Heart right ventricle (tissue), 16 donors: ENCODE results near the gene UBN1. TPM values are rescaled to one million over a fixed set of nuclear protein-coding genes. Genes with fewer than 3 reads are reported as not detected.

Experiments
- ATAC-seq, 8 donors: fragments of 200-7000 bp; cut with Tn5 transposase; one replicate each; pipeline ENCODE4 v1.9.1; 2020; ENCODE audit warnings: mild to moderate bottlenecking in 8 of 8, moderate library complexity in 8 of 8, moderate number of reproducible peaks in 1 of 8
- DNase-seq, 2 donors: peaks; one replicate each; pipeline ENCODE4 v3.0.0-alpha.2; 2020
- H3K27ac ChIP-seq, 10 donors: fragments of 200-600 bp; sonication (generic) in 2 of 10; one replicate each; pipeline versions ENCODE4 v1.5.0 to v1.8.0; 2020 to 2022; ENCODE audit warnings: mild to moderate bottlenecking in 3 of 10
- H3K27me3 ChIP-seq, 7 donors: fragments of 200-600 bp; one replicate each; pipeline ENCODE4 v1.8.0; 2021 to 2022; ENCODE audit warnings: mild to moderate bottlenecking in 2 of 7
- H3K36me3 ChIP-seq, 9 donors: fragments of 200-600 bp; sonication (generic) in 1 of 9; one replicate each; pipeline versions ENCODE4 v1.5.0 to v1.8.0; 2020 to 2022; ENCODE audit warnings: mild to moderate bottlenecking in 2 of 9
- H3K4me1 ChIP-seq, 9 donors: fragments of 200-600 bp; sonication (generic) in 1 of 9; one replicate each; pipeline versions ENCODE4 v1.5.0 to v1.8.0; 2020 to 2022; ENCODE audit warnings: mild to moderate bottlenecking in 4 of 9
- H3K4me3 ChIP-seq, 10 donors: fragments of 200-600 bp; sonication (generic) in 2 of 10; one replicate each; pipeline versions ENCODE4 v1.5.0 to v1.8.0; 2020 to 2022; ENCODE audit warnings: mild to moderate bottlenecking in 7 of 10, moderate library complexity in 2 of 10
- H3K9me3 ChIP-seq, 11 donors: fragments of 200-600 bp in 10 of 11; sonication (generic) in 2 of 11; one replicate each; pipeline versions ENCODE4 v1.5.0 to v1.8.0; 2013 to 2022; ENCODE audit warnings: mild to moderate bottlenecking in 2 of 11, control low read depth in 1 of 11, moderate library complexity in 1 of 11
- CTCF ChIP-seq, 9 donors: fragments of 200-600 bp; sonication (generic) in 2 of 9; IDR thresholded peaks; one replicate each; pipeline versions ENCODE4 v1.5.0 to v1.8.0; 2021 to 2022; ENCODE audit warnings: antibody characterized with exemption in 9 of 9, mild to moderate bottlenecking in 5 of 9, moderate library complexity in 1 of 9
- WGBS, 2 donors: extraction: QIAGEN DNeasy Blood & Tissue Kit; methylation state at CpG; one replicate each; pipeline ENCODE4 v1.1.7; 2013; ENCODE audit warnings: inconsistent platforms in 1 of 2; 5-methylcytosine and 5-hydroxymethylcytosine counted together
- intact Hi-C, 10 donors: fragments of 100-400 bp; cut with DNase I; formaldehyde crosslinking; loops; one replicate each; pipeline versions ENCODE4 v1.11.1 to v1.14.2; 2022
- polyA plus RNA-seq, 2 donors: library from polyadenylated mRNA; stranded (reverse); fragments of 200-250 nt; gene quantifications; one replicate each; pipeline ENCODE4 v1.2.3, GENCODE V29; 2013
- total RNA-seq, 10 donors: library from RNA; stranded (reverse); fragmentation: NEBNext Ultra II Directional in 3 of 10; extraction: Animal tissue kit (Norgen Biotek cat#: 25700) in 3 of 10; gene quantifications; one replicate each; pipeline versions ENCODE4 v1.2.1 to v1.2.4, GENCODE V29; 2021 to 2023
- donor health status: Arrhythmogenic right ventricular cardiomyopathy.
- donor health status: ischemic (EF 13 %, LVEDD 7.1; RV severe dilation, severe dysfunction).
- donor health status: healthy with polysubstance abuse.
- donor health status: DM: no; HTN: yes; CAD: no.
- donor health status: DM: no; HTN: no; CAD: no.
- donor health status: ischemic (EF 25% LVEDD 6.9; RV normal size, moderate dysfunction).
- donor health status: ischemic (EF 25% LVEDD 5.7; RV mildly dilated, moderate dysfunction).
- donor health status: healthy.
- donor health status: DM: yes; HTN: yes; CAD: no.
- donor health status: Ischemic cardiomyopathy.
- donor health status: ischemic (EF 35%, LVEDD 5.7; RV mildly dilated, moderate dysfunction).
- donor health status: nonischemic (EF 11% LVEDD 7.7; RV severe dilation, severe dysfunction).
- donor health status: DM: yes; HTN: yes; CAD: no.
- donor health status: PGD.
- donor health status: ischemic (EF 29% LVEDD 5.4; RV normal size, mild dysfunction).
- donor health status: nonischemic (EF 23%, LVEDD 6.1; RV moderate dilation, normal function).

The UBN1 gene
- total and polyA plus RNA-seq, 12 donors = 11.3 to 56.9 (median 30.2) TPM

- Histone ChIP-seq H3K27me3 (no peaks in the 10 kb centered on the region), H3K4me3 (no peak overlapping the region), H3K4me1 (peaks cover 0 to 5% (median 0%) of the 10 kb centered on the region in 9 donors), H3K36me3 (no peaks in the 10 kb centered on the region), H3K9me3 (peaks cover 0 to 22% (median 11%) of the 10 kb centered on the region in 11 donors), H3K27ac (no peak overlapping the region)
- no peak for TF ChIP-seq CTCF (IDR thresholded peaks at IDR 0.05)
- WGBS, 2 donors = 71 to 78% methylated on average over 6 of the region's 6 CpGs
- ATAC-seq (no peak), DNase-seq (no peak)
- intact Hi-C loops = no loop called here
These were observed 76.6 kb downstream of the UBN1 start for GRCh38 chr16:4923853-4924252.

- no peak overlapping the region for H3K4me3 ChIP-seq
- H3K27ac ChIP-seq = no peak overlapping the region
- no peaks in the 10 kb centered on the region for H3K36me3 ChIP-seq
- no peak for TF ChIP-seq CTCF (IDR thresholded peaks at IDR 0.05)
- no peak for DNase-seq
- ATAC-seq = peak in 5 of 8 donors; percentile 17 to 57 (median 37)
- intact Hi-C loops = no loop called here
- H3K27me3 ChIP-seq = no peaks in the 10 kb centered on the region
- 36 to 43% methylated on average over 12 of the region's 12 CpGs for WGBS, 2 donors
- peaks cover 0 to 22% (median 11%) of the 10 kb centered on the region in 11 donors for H3K9me3 ChIP-seq
- H3K4me1 ChIP-seq = peaks cover 0 to 5% (median 0%) of the 10 kb centered on the region in 9 donors
These were observed 77.5 kb downstream of the UBN1 start for GRCh38 chr16:4924593-4925292.

GRCh38 chr16:4925293-4925607 lies 78.0 kb downstream of the UBN1 start:
- H3K36me3 ChIP-seq = no peaks in the 10 kb centered on the region
- ATAC-seq (no peak), DNase-seq (no peak)
- no peaks in the 10 kb centered on the region for H3K27me3 ChIP-seq
- no peak for TF ChIP-seq CTCF (IDR thresholded peaks at IDR 0.05)
- H3K9me3 ChIP-seq = peaks cover 0 to 22% (median 11%) of the 10 kb centered on the region in 11 donors
- H3K27ac ChIP-seq = no peak overlapping the region
- intact Hi-C loops = no loop called here
- no peak overlapping the region for H3K4me3 ChIP-seq
- WGBS, 2 donors = 77 to 82% methylated on average over 5 of the region's 5 CpGs
- H3K4me1 ChIP-seq = peaks cover 0 to 5% (median 0%) of the 10 kb centered on the region in 9 donors

GRCh38 chr16:4925791-4926190 lies 78.5 kb downstream of the UBN1 start:
- ATAC-seq (no peak), DNase-seq (no peak)
- Histone ChIP-seq H3K4me1 (peaks cover 0 to 5% (median 0%) of the 10 kb centered on the region in 9 donors), H3K36me3 (no peaks in the 10 kb centered on the region), H3K9me3 (peaks cover 0 to 22% (median 11%) of the 10 kb centered on the region in 11 donors), H3K27ac (no peak overlapping the region), H3K4me3 (no peak overlapping the region), H3K27me3 (no peaks in the 10 kb centered on the region)
- WGBS, 2 donors = 89 to 91% methylated on average over 5 of the region's 5 CpGs
- intact Hi-C loops = no loop called here
- no peak for TF ChIP-seq CTCF (IDR thresholded peaks at IDR 0.05)
